ENCODE data around the gene NPS. TPM values are rescaled to one million over a fixed set of nuclear protein-coding genes. Genes with fewer than 3 reads are reported as not detected.

Gene NPS
- total RNA-seq, 1 donor from 2014 or later, result not detected

DNA sequence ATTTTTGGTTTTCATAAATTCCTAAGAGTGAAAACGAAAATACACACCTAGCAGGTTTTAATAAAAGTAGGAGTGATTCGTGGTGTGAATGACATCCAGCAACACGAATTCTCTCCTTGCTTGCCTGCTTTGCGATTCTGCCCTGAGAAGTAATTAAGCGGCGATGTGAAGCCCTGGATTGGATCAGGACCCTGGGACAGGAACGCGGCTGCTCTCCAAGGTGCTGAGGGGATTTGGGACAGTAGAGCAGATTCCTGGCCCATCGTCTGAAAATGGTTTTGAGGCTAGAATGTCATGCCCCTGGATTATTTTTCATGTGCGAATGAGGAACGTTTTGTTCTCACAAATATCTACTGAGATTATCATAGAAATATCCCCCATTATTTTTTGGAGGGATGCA, 7.8 kb downstream of the NPS start:
- intact Hi-C loops (cut with micrococcal nuclease), result no loop called here

DNA sequence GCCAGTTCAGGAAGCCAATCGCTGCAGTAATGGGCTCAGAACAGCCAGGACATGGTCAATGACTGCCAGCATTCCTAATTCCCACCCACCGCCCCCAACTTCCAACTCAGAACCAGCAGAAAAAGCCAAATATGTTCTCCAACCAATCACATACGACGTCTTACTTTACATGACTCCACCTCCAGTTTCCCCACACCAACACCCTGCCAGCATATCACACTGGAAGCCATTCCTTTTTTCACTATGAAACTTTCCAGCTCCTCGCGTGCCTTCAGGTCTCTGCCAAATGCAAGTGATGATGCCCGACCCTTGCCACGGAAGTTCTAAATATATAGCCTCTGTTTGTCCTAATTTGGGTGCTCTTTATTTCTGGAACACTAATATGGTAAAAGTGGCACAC, 12.5 kb downstream of the NPS start:
- intact Hi-C loops (cut with micrococcal nuclease), result loop anchor here (5.0 kb wide), 1 partner anchor 451 kb away; no protein-coding TSS in a partner anchor

DNA sequence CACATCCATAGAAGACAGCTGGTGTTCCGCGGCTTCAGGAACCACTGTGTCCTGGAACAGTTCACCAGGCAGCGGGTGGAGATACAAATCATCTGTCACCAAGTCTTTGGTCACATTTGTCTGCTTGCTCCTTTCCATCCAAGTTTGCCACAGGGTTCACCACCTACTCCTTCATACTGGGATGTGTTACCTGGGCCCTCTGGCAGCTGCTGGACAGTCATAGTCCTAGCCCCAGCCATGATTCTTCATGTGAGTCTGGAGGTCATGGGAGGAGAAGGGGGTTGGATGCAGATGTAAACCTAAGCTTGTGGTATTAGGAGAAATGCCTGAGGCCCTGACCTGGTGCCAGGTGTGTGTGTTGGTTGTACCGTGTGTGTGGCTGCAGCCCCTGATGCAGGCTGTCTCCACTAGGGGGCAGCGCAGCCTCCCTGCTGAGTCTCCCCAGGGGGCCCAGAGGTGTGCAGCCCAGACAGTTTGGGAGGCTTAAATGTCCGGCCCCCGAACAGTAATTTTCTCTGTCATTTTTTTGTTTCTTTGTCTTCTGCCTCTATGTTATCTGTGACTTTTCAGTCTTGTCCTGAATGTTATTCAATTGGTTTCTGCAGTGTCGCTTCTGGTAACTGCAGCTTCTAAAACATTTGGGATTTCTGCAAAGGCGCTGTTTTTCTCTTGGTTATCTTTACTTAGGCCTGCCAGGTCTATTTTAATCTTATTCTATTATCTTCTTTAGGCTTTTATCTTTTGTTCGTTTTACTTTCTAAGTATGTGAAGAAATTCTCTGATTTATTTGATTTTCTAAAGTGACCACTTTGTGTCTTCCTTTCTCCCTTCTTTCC, 14.8 kb downstream of the NPS start:
- intact Hi-C loops (cut with micrococcal nuclease), result loop anchor here (2.0 to 5.0 kb wide), 2 partner anchors 291 to 448 kb away; no protein-coding TSS in a partner anchor

DNA sequence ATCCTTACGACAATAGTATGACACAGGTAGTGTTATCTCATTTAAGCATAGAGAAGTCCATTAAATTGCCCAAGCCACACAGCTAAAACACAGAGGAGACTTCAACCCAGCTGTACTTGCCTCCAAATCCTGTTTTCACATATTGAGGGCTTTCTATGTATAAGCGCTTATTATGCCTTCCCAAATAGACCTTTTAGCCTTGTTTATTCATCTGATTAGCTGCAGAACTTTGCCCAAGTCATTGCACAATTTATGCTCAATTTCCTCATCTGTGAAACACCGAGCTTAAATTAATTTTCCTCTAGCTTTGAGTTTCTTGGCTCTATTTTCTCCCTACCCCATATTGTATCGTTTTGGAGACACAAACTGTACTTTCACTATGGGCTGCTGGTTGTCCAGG, 15.5 kb downstream of the NPS start:
- intact Hi-C loops (cut with micrococcal nuclease), result loop anchor here (2.0 to 5.0 kb wide), 2 partner anchors 290 to 448 kb away; no protein-coding TSS in a partner anchor

DNA sequence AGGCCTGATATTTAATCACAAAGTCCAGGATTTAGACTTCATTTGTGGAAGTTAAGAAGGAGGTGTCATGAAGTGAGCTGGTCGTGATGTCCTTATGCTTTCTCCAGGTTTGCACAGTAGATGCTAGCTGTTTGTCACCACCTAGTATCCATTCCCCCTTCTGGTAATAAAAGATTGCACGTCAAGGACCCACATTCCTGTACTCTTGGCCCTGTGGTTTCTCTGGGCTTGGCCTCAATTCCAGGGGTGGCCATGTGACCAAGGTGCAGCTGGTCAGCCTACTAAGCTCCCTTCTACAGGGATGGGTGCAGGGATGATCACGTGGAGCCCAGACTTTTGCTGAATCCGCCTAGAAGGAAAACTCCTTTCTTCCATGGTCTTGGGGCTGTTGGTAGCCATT, 16.5 kb downstream of the NPS start:
- intact Hi-C loops (cut with micrococcal nuclease), result loop anchor here (2.0 kb wide), 1 partner anchor 289 kb away; no protein-coding TSS in a partner anchor

DNA sequence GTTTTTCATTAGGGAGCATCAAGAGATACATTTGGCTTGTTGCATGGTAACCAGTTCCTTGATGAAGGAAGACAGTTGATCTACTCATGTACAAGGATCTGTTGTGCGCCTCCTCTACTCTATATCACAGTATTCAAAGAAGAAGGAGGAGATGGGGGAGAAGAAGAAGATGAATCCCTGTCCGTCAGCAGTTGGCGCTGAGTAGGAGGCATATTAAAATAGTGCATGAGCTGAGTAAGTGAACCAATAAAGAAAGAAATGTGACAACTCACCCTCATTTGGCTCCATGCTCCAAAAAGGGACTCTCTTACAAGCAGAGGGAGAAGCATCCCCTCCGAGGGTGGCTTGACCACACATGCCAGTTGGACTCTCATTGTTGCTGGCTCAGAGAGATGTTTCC, 20.1 kb downstream of the NPS start:
- intact Hi-C loops (cut with micrococcal nuclease), result no loop called here

DNA sequence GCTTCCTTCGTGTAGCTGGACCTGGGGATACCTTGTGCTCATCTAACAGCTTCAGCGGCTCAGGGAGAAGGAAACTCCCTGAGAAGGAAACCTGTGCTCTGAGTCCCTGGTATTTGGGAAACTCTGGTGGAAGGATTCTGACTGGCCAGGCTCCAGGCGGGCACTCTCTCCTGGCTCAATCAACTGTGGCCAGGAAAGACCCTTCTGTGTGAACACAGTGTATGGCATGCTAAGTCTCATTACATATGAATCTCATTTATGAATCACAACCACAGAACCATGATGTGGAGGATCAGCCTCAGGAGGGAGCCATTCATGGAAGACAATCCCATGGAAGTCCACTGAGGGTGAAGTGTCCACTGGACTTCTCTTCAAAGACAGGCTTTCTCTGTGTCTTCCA, 20.9 kb downstream of the NPS start:
- intact Hi-C loops (cut with micrococcal nuclease), result no loop called here

DNA sequence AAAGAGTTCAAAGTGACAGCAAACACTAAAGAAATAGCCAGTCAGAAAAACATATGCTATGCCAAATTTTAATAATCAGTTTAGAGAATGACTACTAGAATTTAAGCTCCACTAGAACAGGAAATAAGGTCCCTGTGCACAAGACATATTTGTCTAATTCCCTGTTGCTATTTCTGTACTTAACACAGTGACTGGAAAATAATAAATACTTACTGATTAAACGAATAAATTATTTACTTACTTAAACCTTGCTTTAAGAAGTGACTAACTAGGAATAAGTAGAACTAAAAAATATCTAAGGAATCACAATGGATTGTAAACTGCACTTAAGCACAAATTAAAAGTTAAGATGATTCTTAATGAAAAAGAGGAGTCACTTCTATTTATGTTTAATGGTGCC, 22.3 kb downstream of the NPS start:
- intact Hi-C loops (cut with micrococcal nuclease), result no loop called here

DNA sequence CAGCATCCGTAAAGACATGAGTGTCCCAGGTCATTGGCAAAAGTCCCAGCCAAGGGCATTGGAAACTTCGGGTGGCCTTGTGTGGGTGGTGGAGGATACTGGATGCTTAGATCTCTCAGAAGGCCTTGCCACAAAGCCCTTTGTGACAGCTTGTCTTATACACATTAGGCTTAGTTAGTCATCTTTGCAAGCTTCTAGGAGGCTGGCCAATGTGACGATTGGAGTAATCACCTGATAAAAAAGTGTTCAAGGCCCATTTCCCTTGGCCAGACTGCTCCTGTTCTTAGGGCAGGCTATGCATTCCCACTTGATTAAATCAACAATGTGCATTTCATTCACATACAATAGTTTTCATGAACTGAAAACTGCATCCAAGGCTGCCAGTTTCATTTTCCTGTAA, 26.9 kb downstream of the NPS start:
- intact Hi-C loops (cut with micrococcal nuclease), result no loop called here

DNA sequence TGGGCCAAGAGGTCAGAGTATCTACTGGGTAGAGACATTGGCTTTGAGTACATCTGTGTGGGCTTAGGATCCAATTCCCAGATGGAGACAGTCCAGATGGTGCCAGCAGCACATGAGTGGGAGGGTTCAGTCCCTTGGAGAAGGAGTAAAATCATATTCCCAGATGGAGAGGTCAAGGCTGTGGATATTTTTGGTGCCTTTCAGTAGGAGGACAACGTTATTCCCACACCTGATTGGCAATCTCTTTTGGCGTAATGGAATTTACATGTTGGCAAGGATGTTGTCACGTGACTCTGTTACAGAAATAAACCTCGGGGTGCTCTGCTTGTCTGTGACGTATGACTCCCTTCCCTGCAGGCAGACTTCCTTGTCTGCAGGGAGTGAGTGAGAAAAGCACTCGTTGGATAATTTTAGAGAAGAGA, 27.6 kb downstream of the NPS start:
- intact Hi-C loops (cut with micrococcal nuclease), result loop anchor here (1.0 kb wide), 1 partner anchor 333 kb away; no protein-coding TSS in a partner anchor

DNA sequence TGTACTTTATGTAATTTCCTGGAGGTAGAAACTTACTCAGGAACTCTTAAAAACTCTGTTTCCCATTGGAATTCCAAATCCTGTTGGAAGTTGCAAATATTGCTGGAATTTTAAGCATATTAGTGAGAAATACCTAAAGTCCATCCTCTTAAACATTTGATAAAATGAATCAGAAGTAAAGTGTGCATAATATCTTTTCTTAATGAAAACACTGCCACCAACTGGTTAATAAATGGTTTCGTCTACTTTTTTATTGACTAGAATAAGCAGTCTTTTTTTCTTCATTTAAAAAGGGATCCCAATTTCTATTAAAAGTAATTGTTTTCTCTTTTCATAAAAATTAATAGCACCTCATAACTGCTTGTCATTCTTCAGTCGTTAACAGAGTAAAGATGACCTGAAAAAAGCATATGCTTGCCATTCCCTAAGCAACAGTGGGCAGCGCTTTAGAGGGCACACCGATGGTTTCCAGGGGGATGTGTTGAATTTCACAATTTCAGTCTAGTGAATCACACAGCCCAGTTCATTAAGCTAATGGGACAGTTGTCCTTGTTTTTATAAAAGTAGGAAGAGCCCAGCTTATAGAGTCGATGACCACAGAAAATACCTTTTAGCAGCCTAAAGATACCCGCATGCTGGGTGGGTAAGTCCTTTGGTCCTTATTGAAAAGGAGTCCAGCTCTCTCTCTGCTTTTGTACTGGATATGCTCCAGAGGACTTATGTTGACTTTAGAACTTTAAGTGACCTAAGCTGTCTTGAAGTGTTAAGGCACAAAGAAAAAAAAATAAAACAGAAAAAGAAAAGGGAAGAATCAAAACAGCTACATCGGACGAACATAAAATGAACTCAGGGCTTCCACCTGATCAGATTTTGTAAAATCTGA, 28.5 kb downstream of the NPS start:
- intact Hi-C loops (cut with micrococcal nuclease), result loop anchor here (1.0 kb wide), 1 partner anchor 334 kb away; no protein-coding TSS in a partner anchor

DNA sequence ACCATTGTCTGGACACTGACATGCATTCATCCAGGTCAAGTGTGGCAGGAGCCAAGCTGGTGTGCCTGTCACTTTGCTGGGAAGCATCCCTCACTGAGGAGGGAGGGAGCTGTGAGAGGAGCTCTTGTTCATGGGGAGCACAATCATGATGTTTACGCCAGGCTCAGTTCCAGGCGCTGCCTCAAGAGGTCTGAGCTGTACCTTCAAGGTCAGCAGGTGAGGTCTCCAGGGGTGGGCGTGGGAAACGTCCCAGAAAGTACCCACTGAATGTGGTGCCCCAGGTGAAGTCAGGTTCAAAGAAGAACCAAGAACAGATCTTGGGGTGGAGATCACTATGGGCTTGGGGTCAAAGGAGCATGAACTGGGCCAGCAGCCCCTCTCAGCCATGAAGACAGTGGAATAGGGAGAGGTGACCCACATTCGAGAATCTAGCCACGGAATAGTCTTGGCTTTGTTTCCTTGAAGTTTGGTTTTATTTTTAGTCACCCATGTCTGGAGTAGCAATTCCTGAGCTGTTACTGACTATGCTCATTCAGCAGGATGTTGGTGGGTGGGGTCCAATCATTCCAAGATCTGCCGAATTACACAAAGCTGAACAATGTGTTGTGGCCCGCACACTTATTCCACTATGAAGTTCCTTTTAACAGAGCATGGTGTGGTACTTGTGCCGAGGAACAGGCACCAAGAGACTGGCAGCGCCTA, 29.3 kb downstream of the NPS start:
- intact Hi-C loops (cut with micrococcal nuclease), result no loop called here

DNA sequence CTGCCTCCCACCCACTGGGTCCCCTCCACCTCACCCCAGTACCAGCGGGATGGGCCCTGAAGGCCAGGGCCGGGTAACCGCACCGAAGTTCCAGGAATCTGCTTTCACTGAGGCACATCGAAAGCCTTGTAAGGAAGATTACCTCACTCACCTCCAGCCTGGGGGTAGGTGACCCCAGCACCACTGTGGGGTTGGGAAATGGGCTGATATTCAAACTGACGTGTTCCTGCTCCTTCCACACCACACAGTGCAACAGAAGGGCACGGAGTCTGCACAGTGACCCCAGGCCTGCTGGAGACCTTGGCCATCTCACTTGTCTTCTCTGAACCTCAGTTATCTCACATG, 29.8 kb downstream of the NPS start:
- intact Hi-C loops (cut with micrococcal nuclease), result no loop called here

DNA sequence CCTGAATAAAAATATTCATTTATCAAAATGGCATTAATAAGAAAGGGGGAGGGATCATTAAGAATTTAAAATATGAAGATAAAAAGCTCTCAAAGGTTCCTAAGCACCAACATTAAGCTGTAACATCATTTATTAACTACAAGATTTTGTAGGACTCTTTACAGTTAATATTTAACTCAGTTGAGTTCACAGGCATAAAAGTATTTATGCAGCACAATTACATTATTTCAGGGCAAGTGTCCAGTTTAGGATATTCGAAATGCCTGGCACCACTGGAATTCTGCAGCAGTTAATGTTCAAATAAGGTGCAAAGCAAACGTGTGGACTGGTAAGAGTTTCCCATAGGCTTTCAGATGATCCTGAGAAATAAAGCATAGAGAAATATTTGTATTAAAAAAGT, 30.5 kb downstream of the NPS start:
- intact Hi-C loops (cut with micrococcal nuclease), result no loop called here

DNA sequence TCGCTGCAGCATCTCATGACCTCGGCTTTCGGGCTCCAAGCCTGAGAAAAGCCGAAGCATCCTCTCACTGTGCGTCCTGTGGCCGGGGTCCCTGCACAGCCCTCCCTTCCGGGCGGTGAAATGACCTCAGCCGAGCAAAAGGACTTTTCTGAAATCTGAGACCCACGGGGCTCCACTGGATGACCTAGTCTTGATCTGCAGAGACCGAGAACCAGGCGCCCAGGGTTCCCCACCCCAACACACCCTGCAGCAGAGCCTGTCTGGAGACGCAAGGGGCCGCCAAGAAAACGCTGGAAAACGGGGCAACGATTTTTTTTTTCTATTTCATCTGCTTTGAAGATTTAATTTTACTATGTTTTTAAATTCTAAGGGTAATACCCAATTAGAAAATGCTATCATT, 31.7 kb downstream of the NPS start:
- intact Hi-C loops (cut with micrococcal nuclease), result no loop called here

DNA sequence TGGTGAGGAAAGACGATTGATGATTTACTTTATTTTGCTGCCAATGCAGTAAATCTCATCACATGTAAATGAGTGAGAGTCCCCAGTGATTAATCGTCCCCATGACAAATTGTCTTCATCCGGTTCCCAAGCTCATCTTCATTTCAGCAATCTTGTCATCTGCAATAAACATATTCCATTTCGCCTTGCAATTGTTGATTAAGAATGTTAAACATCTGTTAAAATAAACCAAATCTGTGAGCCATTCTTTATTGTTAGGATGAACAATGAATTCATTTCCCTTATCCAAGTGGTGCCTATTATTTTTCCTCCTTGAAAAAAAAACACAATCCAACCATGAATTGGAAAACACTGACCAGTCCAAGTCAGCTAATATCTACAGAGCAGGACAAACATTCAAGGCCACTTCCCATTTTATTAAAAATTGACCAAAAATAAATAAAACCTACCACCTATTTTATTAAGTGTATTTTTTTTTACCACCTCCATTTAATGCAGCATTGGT, 36.5 kb downstream of the NPS start:
- intact Hi-C loops (cut with micrococcal nuclease), result no loop called here

DNA sequence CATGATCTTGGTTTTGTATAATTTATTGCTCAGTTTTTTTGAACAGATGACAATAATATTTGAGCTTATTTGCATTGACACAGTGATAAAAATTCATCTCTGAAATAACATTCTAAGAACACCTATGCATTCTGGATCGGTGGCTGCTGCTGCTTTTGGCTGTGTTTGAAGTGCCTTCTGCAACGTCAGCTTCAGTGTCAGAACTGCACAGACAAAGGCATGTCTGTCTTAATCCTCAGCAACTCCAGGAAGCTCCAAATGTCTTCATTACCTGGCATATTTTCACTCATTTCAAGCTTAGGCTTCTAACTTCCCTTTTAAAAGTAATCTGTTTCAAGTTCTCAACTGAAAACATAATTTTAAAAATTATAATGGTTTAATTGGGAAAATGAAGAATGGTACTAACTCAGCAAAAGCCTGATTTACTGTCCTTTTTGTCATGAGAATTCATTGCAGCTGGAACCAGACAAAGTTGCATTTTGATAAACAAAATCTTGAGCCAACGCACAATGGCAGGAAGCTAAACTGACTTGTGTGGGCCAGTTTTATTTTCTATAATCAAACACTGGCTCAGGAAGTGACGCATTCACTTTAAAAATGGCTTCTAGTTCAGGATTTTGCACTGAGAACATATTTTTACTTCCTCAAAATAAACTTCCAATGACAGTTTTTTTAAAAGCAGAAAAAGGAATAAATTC, 38.7 kb downstream of the NPS start:
- intact Hi-C loops (cut with micrococcal nuclease), result no loop called here

DNA sequence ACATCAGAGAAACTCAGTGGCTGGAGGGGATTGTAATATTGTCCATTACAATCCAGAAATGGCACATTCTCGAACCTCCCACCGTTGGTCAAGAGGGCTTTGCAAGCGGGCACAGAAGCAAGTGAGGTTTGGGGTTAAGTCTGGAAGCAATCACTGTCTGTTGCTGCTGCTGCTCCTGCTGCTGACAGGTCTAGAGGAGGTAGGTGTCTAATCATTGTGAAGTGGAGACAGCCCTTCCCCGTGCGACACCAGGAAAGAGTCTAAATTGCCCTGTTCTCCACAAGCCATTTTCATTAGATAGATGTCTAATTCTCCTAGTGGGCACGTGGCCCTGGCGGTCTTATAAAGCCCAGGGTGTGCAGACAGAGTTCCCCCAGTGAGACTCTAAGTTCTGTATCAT, 43.5 kb downstream of the NPS start:
- intact Hi-C loops (cut with micrococcal nuclease), result no loop called here

DNA sequence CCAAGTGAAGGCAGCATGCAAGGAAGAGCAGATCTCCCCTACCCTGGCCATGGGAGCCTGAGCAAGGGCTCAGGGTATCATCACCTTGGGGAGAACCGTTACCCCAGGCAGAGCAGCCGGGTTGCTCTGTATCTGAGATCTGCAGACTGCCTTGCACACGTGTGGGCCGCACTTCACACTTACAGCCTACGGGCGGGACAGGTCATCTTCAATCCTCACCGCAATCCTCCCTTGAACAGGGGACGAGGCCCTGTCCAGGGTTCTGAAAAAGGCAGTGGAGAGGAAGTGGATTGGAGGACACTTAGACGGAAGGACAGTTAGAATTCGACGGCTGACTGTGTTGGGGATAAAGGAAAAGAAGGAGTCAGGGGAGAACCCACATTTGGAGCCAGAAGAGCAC, 51.4 kb downstream of the NPS start:
- intact Hi-C loops (cut with micrococcal nuclease), result no loop called here
